HG03442 (cell line): ENCODE measurements around the gene ALX4.

Source experiments
- ATAC-seq: cut with Tn5 transposase; IDR thresholded peaks from one replicate; pipeline ENCODE4 v1.9.1; 2021; ENCODE audit warnings: mild to moderate bottlenecking, moderate library complexity; ENCODE audit not compliant: unreplicated experiment

ALX4 gene

GRCh38 chr11:44309478-44310205, at the start of gene ALX4:
TSS of gene ALX4 (minus strand) at chr11:44310139. CDS start at chr11:44310062, 77 bp downstream.
- ATAC-seq: no peak

- ATAC-seq: no peak
These were observed 49.2 kb upstream of the ALX4 start for GRCh38 chr11:44359162-44359561.

DNA sequence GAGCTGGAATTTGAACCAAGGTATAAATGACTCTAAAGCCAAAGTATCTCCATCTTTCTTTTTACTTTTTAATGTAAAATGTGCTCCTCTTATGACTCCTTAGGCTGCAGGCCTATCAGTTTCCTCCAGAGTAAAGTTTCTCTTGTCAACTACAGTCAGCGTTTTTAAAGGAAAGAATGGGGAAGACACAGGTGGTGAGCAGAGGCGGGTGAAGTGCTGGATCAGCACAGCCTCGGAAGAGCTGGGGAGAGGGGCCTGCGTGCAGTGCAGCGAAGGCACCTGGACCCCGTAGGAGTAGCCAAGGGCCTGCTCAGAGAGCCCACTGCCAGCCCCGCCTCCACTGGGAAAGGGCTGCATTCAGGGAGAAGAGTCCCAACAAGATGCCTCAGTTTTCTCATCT, 48.8 kb upstream of the ALX4 start:
- no peak for ATAC-seq

GRCh38 chr11:44357711-44358110, 47.8 kb upstream of the ALX4 start:
- ATAC-seq: no peak

DNA sequence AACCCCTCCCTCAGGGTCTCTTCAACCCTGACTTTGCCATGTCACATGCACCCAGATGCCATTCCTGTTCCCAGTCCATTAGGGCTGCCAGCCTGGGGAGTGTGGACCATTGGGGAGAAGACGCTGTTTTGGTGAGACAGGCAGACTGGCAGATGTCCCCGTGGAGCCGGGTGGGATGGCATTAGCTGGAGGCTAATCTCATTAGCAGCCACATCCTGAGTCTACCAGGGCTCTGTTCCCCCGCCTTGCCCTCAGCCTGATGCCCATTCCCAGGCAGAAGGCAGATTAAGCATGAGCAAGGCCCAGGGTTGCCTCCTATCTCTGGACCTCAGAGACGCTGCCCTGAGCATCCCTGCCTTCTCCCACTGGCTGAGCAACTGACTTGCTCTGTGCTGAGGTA, 46.4 kb upstream of the ALX4 start:
- ATAC-seq: no peak

GRCh38 chr11:44351898-44352498, 42.1 kb upstream of the ALX4 start:
- no peak for ATAC-seq

- peak; percentile 77 for ATAC-seq
These were observed 41.2 kb upstream of the ALX4 start for GRCh38 chr11:44351006-44351660.

GRCh38 chr11:44349328-44349727, 39.4 kb upstream of the ALX4 start:
- ATAC-seq: no peak

- ATAC-seq: no peak
These were observed 38.8 kb upstream of the ALX4 start for GRCh38 chr11:44348721-44349120.

DNA sequence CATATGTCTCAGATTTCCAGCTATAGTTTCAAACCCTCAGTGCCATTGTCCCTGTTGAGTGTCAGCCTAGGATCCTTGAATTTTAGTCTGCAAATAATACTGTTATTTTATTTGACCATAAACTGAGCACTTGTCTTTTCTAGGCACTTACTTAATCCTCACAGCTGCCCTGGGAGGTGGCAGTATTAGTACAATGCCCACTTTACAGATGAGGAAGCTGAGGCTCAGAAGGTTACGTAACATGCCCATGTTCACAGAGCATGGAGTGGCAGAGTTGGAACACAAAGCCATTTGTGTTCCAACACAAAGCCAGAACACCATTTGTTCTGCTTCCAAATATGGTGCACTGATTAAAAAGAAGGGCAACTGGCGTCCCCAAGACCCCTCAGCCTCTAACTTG, 38.2 kb upstream of the ALX4 start:
- no peak for ATAC-seq

- ATAC-seq: no peak
These were observed 37.6 kb upstream of the ALX4 start for GRCh38 chr11:44347538-44347937.

DNA sequence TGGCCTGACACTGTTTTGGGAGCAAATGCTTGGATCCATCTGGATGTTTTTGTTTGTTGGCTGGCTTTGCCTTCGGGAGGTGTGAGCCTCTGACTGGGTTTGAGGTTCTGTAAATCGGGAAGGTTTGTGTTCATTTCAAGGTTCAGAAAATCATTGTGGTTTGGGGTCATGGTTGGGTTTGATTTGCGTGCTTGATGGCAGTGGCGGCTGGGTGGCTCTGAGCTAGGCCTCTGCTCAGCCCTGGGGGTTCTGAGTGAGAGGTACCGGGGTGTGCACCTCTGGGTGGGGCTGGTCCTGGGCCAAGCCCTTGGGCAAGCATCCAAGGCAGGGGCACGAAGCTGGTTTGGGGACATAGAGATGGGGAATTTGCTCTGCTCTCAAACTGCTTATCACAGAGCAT, 37.0 kb upstream of the ALX4 start:
- no peak for ATAC-seq

DNA sequence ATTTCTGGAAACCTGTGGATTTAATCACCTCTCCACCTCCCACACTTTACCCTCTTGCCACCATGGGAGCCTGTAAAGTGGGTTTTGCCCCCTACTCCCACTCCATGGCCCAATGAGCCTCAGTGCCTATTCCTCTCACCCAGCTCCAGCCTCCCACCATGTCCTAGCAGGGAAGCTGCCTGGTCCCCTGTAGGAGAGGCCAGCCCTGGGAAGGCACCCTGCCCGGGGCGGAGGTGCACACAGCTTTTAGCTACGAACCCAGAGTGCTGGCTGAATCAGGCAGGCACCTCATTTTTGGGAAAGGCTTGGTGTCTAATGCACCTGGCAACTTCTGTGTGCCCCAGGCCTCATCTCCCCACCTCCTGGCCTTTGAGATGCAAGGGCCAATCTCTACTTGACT, 35.8 kb upstream of the ALX4 start:
- no peak for ATAC-seq

GRCh38 chr11:44344921-44345320, 35.0 kb upstream of the ALX4 start:
- no peak for ATAC-seq

DNA sequence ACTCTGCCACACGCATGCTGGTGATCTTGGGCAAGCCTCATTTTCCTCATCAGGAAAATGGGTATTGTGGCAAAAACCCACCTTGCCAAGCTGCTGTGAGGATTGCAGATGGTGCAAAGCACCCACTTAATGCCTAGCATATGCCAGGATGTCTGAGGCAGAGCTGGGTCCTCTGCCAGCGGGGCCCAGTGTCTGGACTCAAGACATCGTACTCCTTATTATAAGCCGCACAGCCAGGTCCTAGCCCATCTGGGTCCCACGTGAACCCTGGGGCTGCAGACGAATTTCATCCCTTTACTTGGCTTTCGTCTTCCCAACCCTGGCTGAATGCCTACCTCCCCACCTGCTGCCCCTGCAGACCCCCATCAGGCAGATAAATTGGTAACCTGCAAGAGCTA, 34.5 kb upstream of the ALX4 start:
- no peak for ATAC-seq

- no peak for ATAC-seq
These were observed 34.0 kb upstream of the ALX4 start for GRCh38 chr11:44343778-44344422.

DNA sequence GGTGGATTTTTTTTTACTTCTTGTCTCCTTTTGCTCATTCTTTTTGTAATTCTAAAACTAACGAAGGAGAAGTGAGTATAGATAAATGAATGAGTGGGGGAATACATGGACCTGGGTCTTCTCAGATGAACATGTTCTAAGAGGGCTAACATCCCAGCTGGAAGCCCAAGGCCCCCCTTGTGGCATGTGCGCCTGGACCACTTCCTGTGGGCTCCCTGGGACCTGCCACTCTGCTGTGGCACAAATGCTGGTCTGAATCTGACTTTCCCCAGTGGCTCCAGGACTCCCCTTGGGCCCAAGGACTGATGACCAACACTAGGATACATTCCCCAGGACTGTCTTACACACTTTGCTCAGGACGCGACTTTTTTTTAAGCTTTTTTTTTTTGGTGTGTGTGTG, 32.7 kb upstream of the ALX4 start:
- ATAC-seq: no peak

DNA sequence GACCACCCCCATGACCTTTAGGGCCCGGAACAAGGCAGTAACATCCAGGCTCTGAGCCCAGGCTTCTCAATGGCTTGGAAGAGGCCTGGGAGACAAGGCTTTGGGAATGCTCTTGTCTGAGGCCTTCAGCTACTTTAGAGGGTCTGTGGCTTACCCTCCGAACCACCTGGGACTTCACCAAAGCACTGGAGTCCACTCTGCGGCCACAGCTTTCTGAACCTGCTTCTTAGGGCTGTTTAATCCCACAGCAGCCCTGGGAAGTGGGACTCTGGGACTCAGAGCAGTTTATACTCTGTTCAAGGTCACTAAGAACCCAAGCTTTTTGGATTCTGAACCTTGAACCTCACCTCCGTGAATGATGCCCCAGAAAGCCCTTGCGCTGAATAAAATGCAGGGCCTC, 30.7 kb upstream of the ALX4 start:
- ATAC-seq: no peak

GRCh38 chr11:44339530-44339883, 29.6 kb upstream of the ALX4 start:
- ATAC-seq: no peak

- ATAC-seq: no peak
These were observed 29.0 kb upstream of the ALX4 start for GRCh38 chr11:44338698-44339529.

DNA sequence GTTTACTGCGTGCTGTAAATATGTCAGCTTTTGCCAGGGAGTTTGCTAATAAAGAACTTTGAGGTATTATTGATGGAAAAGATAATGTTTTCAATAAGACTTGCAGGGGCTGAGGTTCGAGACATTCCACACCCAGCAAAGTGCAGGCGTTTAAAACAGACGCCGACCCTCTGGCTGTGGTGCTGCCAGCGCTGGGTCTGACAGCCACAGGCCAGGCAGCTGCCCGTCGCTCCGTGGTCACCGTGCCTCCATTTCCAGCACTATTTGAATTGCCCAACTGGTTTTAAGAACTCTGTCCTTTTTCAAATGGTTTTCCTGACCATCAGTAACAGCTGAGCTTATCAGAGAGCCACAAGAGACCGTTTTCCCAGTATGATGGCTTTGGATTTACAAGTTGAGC, 28.1 kb upstream of the ALX4 start:
- ATAC-seq: no peak
